ENCODE data around the gene KLK6. TPM values are rescaled to one million over a fixed set of nuclear protein-coding genes. Genes with fewer than 3 reads are reported as not detected.

Gene KLK6
- total and polyA plus RNA-seq, 2 of the 13 experiments (the other 11 are each of a cell fraction or from before 2014, with no cell fraction given): 0.15 to 1.8 TPM

DNA sequence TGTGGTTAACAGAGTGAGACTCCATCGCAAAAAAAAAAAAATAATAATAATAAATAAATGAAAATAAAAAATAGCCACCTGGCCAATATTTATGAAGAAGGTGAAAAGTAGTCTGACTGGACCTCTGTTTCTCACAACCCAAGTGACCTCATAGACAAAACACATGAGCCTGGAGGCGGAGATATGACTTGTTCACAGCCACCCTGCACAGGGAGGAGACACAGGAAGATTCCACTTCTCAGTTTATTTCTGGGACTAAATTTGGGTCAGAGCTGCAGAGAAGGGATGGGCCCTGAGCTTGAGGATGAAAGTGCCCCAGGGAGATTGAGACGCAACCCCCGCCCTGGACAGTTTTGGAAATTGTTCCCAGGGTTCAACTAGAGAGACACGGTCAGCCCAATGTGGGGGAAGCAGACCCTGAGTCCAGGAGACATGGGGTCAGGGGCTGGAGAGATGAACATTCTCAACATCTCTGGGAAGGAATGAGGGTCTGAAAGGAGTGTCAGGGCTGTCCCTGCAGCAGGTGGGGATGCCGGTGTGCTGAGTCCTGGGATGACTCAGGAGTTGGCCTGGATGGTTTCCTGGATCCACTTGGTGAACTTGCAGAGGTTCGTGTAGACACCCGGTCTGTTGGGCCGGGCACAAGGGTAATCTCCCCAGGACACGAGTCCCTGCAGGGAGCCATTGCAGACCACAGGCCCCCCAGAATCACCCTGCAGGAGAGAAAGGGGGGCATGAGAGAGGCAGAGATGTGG is 26.1 kb downstream of the KLK6 start (continued):
- TF ChIP-seq SETDB1 (CRISPR knock-in tag; IDR thresholded peaks at IDR 0.05; ENCODE audit: borderline replicate concordance) (no peak), MAFG (CRISPR knock-in tag; IDR thresholded peaks at IDR 0.05) (no peak), PAWR (CRISPR knock-in tag; IDR thresholded peaks at IDR 0.05; ENCODE audit: borderline replicate concordance) (no peak)
- TF ChIP-seq, protein P1, sequence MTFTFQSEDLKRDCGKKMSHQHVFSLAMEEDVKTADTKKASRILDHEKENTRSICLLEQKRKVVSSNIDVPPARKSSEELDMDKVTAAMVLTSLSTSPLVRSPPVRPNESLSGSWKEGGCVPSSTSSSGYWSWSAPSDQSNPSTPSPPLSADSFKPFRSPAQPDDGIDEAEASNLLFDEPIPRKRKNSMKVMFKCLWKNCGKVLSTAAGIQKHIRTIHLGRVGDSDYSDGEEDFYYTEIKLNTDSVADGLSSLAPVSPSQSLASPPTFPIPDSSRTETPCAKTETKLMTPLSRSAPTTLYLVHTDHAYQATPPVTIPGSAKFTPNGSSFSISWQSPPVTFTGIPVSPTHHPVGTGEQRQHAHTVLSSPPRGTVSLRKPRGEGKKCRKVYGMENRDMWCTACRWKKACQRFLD (CRISPR knock-in tag; IDR thresholded peaks at IDR 0.05; ENCODE audit: borderline replicate concordance): no peak

- Histone ChIP-seq H3K4me1 (ENCODE audit: insufficient read depth, low read length) (no peaks in the 10 kb centered on the region), H3K79me2 (ENCODE audit: insufficient read depth, low read length) (no peaks in the 10 kb centered on the region), H3K36me3 (replicated peaks in 1 of 2; ENCODE audit: control insufficient read depth in 1 of 2, insufficient read depth in 2 of 2, low read length in 2 of 2) (no peaks in the 10 kb centered on the region), H3K4me3 (replicated peaks in 1 of 3; ENCODE audit: insufficient read depth in 1 of 3, low read depth in 2 of 3, low read length in 3 of 3) (no peak overlapping the region), H3K4me2 (ENCODE audit: low read depth, low read length) (no peak overlapping the region), H3K9me3 (ENCODE audit: low read length) (no peaks in the 10 kb centered on the region), H4K20me1 (ENCODE audit: insufficient read depth, low read length) (no peaks in the 10 kb centered on the region), H3K9ac (ENCODE audit: insufficient read depth, low read depth, low read length) (no peak overlapping the region), H3K27me3 (ENCODE audit: control insufficient read depth in 1 of 2, insufficient read depth in 2 of 2, low read length in 2 of 2) (no peaks in the 10 kb centered on the region), H2AFZ (ENCODE audit: low read length) (no peak overlapping the region), H3K27ac (ENCODE audit: extremely low read length, insufficient read depth, low read length) (no peak overlapping the region)
- WGBS (ENCODE audit: low lambda C conversion rate): 5% methylated on average over 2 of the region's 2 CpGs
- in situ Hi-C loops (cut with HindIII; ENCODE audit: extremely low pct_ligation_motif_present, low pct_unique_long_range_greater_than_20kb) (loop anchor here (25.0 kb wide), 1 partner anchor 148 kb away; the partner anchor contains the start of gene KLK14), intact Hi-C loops (cut with micrococcal nuclease; ENCODE audit: unreplicated experiment) (loop anchor here (10.0 kb wide), 2 partner anchors 75 to 165 kb away; partner anchors contain the start of genes CTU1 and KLK10)
- TF ChIP-seq, protein P2, sequence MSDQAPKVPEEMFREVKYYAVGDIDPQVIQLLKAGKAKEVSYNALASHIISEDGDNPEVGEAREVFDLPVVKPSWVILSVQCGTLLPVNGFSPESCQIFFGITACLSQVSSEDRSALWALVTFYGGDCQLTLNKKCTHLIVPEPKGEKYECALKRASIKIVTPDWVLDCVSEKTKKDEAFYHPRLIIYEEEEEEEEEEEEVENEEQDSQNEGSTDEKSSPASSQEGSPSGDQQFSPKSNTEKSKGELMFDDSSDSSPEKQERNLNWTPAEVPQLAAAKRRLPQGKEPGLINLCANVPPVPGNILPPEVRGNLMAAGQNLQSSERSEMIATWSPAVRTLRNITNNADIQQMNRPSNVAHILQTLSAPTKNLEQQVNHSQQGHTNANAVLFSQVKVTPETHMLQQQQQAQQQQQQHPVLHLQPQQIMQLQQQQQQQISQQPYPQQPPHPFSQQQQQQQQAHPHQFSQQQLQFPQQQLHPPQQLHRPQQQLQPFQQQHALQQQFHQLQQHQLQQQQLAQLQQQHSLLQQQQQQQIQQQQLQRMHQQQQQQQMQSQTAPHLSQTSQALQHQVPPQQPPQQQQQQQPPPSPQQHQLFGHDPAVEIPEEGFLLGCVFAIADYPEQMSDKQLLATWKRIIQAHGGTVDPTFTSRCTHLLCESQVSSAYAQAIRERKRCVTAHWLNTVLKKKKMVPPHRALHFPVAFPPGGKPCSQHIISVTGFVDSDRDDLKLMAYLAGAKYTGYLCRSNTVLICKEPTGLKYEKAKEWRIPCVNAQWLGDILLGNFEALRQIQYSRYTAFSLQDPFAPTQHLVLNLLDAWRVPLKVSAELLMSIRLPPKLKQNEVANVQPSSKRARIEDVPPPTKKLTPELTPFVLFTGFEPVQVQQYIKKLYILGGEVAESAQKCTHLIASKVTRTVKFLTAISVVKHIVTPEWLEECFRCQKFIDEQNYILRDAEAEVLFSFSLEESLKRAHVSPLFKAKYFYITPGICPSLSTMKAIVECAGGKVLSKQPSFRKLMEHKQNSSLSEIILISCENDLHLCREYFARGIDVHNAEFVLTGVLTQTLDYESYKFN (CRISPR knock-in tag; conservative IDR thresholded peaks at IDR 0.05): no peak
- no peak for TF ChIP-seq GZF1 (CRISPR knock-in tag; IDR thresholded peaks at IDR 0.05)
- TF ChIP-seq CC2D1A (CRISPR knock-in tag; IDR thresholded peaks at IDR 0.05): no peak
- TF ChIP-seq ZNF101 (CRISPR knock-in tag; IDR thresholded peaks at IDR 0.05; ENCODE audit: borderline replicate concordance, low read depth): no peak
- TF ChIP-seq CEBPG (CRISPR knock-in tag; IDR thresholded peaks at IDR 0.05): no peak
- no peak for TF ChIP-seq ZC3H13 (CRISPR knock-in tag; IDR thresholded peaks at IDR 0.05)
- ATAC-seq (no peak), DNase-seq (ENCODE audit: low spot score) (no peak), FAIRE-seq (no peak)
- ChIA-PET POLR2A (no interaction called here), CTCF (ENCODE audit: low intra/inter-chr PET ratio, low total read pairs) (no interaction called here)
- BruUV-seq (replicated peaks): no TSS peak
Observed at GRCh38 chr19:50939596-50939995, 29.8 kb downstream of the KLK6 start.

Data from HepG2 (cell line).